Ovary (tissue), 9 donors: Measurements from ENCODE around the gene SNX2. TPM values are rescaled to one million over a fixed set of nuclear protein-coding genes. Genes with fewer than 3 reads are reported as not detected.

Experiments
- DNase-seq, 5 donors: peaks; one replicate each; pipeline ENCODE4 v3.0.0-alpha.2; 2019 to 2020
- H3K27ac ChIP-seq, 2 donors: fragments of 200-600 bp; one replicate each; pipeline versions ENCODE4 v1.5.1 to v1.8.0; 2019 to 2022
- H3K27me3 ChIP-seq: fragments of 200-600 bp; one replicate; pipeline ENCODE4 v1.8.0; 2022
- H3K36me3 ChIP-seq: fragments of 200-600 bp; sonication (generic); one replicate; pipeline ENCODE4 v1.5.1; 2019
- H3K4me1 ChIP-seq: one replicate; pipeline ENCODE4 v1.8.1; 2013; ENCODE audit warnings: mild to moderate bottlenecking, moderate library complexity; ENCODE audit not compliant: insufficient read depth
- H3K4me3 ChIP-seq: fragments of 200-600 bp; sonication (generic); one replicate; pipeline ENCODE4 v1.5.1; 2017
- H3K9me3 ChIP-seq, 2 donors: fragments of 200-600 bp in 1 of 2; sonication (generic) in 1 of 2; one replicate each; pipeline versions ENCODE4 v1.5.1 to v1.8.1; 2013 to 2019; ENCODE audit warnings: mild to moderate bottlenecking in 1 of 2, moderate library complexity in 1 of 2
- EP300 ChIP-seq: sonication (generic); formaldehyde crosslinking; IDR thresholded peaks from one replicate; pipeline ENCODE4 v1.6.1; 2017; ENCODE audit warnings: antibody characterized with exemption
- POLR2A ChIP-seq: fragments of 450-650 bp; IDR thresholded peaks from one replicate; pipeline ENCODE4 v1.6.1; 2017; ENCODE audit warnings: antibody characterized with exemption, mild to moderate bottlenecking, moderate library complexity
- WGBS, 3 donors: extraction: QIAGEN DNeasy Blood & Tissue Kit in 1 of 3; methylation state at CpG; one replicate each; pipeline versions ENCODE4 v1.1.5 to v1.1.7; 2013 to 2017; 5-methylcytosine and 5-hydroxymethylcytosine counted together
- intact Hi-C, 4 donors: fragments of 100-400 bp; cut with DNase I; formaldehyde crosslinking; loops; one replicate each; pipeline versions ENCODE4 v1.11.0 to v1.15.1; 2022 to 2023
- polyA plus RNA-seq, 2 donors: library from polyadenylated mRNA; stranded (reverse); fragments of 200-250 nt in 1 of 2; fragments of 350-450 nt in 1 of 2; fragmentation: Illumina TruSeq in 1 of 2; extraction: RNeasy Lipid Tissue Mini Kit (QIAGEN cat#74804) in 1 of 2; gene quantifications; one replicate each; pipeline ENCODE4 v1.2.3, GENCODE V29; 2013 to 2014
- total RNA-seq, 7 donors: library from RNA; depleted of rRNA in 2 of 7; stranded (reverse); fragments of >200 nt in 2 of 7; fragmentation: NEBNext Ultra II Directional in 3 of 7; extraction: Animal tissue kit (Norgen Biotek cat#: 25700) in 3 of 7; gene quantifications; one replicate each; pipeline versions ENCODE4 v1.1.0 to v1.2.4, GENCODE V29; 2016 to 2023
- TF ChIP-seq, protein P1 (sequence below), 3 donors: fragments of 450-650 bp in 2 of 3; fragments of 200-600 bp in 1 of 3; IDR thresholded peaks; one replicate each; pipeline versions ENCODE4 v1.5.1 to v1.8.0; 2016 to 2022; ENCODE audit warnings: antibody characterized with exemption in 3 of 3, mild to moderate bottlenecking in 1 of 3
- donor health status: DM: no; HTN: no; CAD: no; lungs with moderate emphysema.
- donor health status: DM: no; HTN: no; CAD: no.
- donor health status: Bipolar disorder and iron deficiency.
- donor health status: DM: yes; HTN: yes; CAD: no.
- donor health status: DM: no; HTN: no; CAD: no.
- donor health status: DM: yes; HTN: yes; CAD: no.

The SNX2 gene
- total and polyA plus RNA-seq, 9 donors, result 40.9 to 91.1 (median 76.5) TPM

DNA sequence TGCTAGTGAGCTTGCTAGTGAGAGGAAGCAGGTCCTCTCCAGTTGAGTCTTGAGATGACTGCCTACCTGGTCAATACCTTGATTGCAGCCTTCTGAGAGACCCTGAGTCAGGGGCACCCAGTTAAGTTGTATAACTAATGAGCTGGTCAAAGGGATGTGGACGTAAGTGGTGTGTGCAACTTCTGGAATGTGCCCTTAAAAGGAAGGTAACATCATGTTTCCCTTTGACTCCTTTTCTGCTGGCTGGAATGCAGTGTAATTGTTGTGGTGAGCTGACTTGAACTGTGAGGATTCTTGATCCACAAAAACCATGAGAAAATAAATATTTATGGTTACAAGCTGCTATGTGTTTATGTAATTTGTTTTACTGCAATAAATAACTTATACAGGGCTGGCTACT, 2.4 kb upstream of the SNX2 start:
- no peak overlapping the region for H3K27ac ChIP-seq
- 16 to 31% (median 29%) methylated on average over 1 of the region's 1 CpG for WGBS, 3 donors

GRCh38 chr5:122773619-122774018, 1.3 kb upstream of the SNX2 start:
- TF ChIP-seq, protein P1, sequence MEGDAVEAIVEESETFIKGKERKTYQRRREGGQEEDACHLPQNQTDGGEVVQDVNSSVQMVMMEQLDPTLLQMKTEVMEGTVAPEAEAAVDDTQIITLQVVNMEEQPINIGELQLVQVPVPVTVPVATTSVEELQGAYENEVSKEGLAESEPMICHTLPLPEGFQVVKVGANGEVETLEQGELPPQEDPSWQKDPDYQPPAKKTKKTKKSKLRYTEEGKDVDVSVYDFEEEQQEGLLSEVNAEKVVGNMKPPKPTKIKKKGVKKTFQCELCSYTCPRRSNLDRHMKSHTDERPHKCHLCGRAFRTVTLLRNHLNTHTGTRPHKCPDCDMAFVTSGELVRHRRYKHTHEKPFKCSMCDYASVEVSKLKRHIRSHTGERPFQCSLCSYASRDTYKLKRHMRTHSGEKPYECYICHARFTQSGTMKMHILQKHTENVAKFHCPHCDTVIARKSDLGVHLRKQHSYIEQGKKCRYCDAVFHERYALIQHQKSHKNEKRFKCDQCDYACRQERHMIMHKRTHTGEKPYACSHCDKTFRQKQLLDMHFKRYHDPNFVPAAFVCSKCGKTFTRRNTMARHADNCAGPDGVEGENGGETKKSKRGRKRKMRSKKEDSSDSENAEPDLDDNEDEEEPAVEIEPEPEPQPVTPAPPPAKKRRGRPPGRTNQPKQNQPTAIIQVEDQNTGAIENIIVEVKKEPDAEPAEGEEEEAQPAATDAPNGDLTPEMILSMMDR (IDR thresholded peaks at IDR 0.05), result no peak
- TF ChIP-seq EP300 (no peak), POLR2A (no peak)
- no peaks in the 10 kb centered on the region for H3K4me1 ChIP-seq
- WGBS, 3 donors, result 51 to 71% (median 66%) methylated on average over 3 of the region's 3 CpGs
- H3K27me3 ChIP-seq, result no peaks in the 10 kb centered on the region
- no peaks in the 10 kb centered on the region for H3K9me3 ChIP-seq
- intact Hi-C loops, result no loop called here
- no peak for DNase-seq
- no peak overlapping the region for H3K4me3 ChIP-seq
- no peak overlapping the region for H3K27ac ChIP-seq
- H3K36me3 ChIP-seq, result no peaks in the 10 kb centered on the region

More for the DNA sequence above, 2.4 kb upstream of the SNX2 start:
- H3K4me3 ChIP-seq, result no peak overlapping the region
- DNase-seq, result no peak
- TF ChIP-seq POLR2A (no peak), EP300 (no peak)
- TF ChIP-seq, protein P1 (IDR thresholded peaks at IDR 0.05), result no peak
- intact Hi-C loops, result no loop called here
- no peaks in the 10 kb centered on the region for H3K9me3 ChIP-seq
- no peaks in the 10 kb centered on the region for H3K36me3 ChIP-seq
- no peaks in the 10 kb centered on the region for H3K27me3 ChIP-seq
- H3K4me1 ChIP-seq, result no peaks in the 10 kb centered on the region

GRCh38 chr5:122774519-122774860, 390 bp upstream of the SNX2 start:
- Histone ChIP-seq H3K27me3 (no peaks in the 10 kb centered on the region), H3K4me3 (peak overlapping the region; percentile 98), H3K36me3 (no peaks in the 10 kb centered on the region), H3K9me3 (no peaks in the 10 kb centered on the region), H3K27ac (peak overlapping the region in 1 of 2 donors; percentile 94), H3K4me1 (no peaks in the 10 kb centered on the region)
- DNase-seq, result no peak
- WGBS, 3 donors, result 14 to 20% (median 17%) methylated on average over 8 of the region's 8 CpGs
- TF ChIP-seq, protein P1 (IDR thresholded peaks at IDR 0.05), result no peak
- TF ChIP-seq EP300 (no peak), POLR2A (no peak)
- intact Hi-C loops, result no loop called here

DNA sequence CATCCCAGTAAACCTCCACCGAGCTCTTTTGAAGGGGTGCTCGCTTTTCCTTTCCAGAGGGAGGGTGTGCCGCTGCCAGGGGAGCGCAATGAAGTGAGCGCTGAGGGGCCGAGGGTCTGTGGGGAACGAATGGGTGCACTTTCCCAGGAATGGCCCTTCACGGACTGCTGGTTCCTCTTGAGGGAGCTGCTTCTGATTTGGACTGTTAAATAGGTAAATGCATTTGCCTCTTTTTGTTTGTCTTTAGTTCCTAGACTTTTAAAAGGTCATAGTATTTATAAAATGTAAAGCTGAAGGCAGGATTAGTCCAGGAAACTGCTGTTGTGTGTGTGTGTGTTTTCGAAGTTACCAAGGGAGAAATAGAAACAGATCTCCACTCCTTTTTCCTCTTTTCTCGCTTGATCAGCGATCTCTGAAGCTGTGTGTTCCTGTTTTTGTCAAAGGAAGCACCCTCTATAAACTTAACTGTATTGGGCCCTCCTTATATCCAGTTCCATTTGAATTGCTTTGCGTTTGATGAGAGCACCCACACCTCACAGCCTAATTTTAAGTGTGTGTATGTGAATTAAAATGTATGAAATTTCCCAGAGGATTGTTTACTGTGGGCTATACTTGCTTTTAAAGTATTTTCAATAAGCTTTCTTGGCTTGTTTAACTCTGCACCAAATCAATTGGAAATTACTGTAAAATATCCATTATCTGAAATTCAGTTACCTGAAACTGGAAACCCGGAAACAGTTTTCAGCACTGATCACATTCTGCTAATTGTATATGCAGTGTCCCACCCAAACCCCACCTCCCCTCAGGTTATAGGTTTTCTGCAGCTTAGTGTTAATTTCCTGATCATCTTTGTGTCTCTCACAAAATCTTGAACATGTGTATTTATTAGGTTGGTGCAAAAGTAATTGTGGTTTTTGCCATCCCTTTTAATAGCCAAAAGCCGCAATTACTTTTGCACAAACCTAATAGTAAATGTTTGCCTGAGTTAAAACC, 966 bp downstream of the SNX2 start:
- intact Hi-C loops, result no loop called here
- WGBS, 3 donors, result 6 to 7% (median 6%) methylated on average over 14 of the region's 14 CpGs
- TF ChIP-seq EP300 (no peak), POLR2A (no peak)
- TF ChIP-seq, protein P1 (IDR thresholded peaks at IDR 0.05), result no peak
- no peak for DNase-seq
- peaks cover 2% of the 10 kb centered on the region for H3K4me1 ChIP-seq
- H3K9me3 ChIP-seq, result no peaks in the 10 kb centered on the region
- no peaks in the 10 kb centered on the region for H3K27me3 ChIP-seq
- H3K36me3 ChIP-seq, result no peaks in the 10 kb centered on the region
- H3K27ac ChIP-seq, result peak overlapping the region; percentile 69 to 94
- peak overlapping the region; percentile 98 for H3K4me3 ChIP-seq
